ENCODE data around the gene ACVR2A. TPM values are rescaled to one million over a fixed set of nuclear protein-coding genes. Genes with fewer than 3 reads are reported as not detected.

The ACVR2A gene
- total RNA-seq, 1 experiment from 2014 or later = 9.4 TPM

DNA sequence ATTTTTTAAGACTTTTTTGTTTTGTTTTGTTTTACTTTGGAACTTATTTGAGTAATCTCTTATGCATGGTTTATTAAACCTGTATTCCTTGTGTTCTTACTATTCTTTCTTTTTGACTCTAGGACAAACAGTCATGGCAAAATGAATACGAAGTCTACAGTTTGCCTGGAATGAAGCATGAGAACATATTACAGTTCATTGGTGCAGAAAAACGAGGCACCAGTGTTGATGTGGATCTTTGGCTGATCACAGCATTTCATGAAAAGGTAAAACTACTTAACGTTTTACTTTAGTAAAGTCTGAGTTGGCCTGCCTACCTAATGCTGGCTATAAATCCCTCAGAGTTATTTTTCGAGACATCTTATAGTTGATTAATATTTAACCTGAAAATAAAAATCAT is 72.3 kb downstream of the ACVR2A start:
- intact Hi-C loops (cut with micrococcal nuclease) = no loop called here
- Histone ChIP-seq H3K27ac (ENCODE audit: low read depth, low read length) (no peak overlapping the region), H3K79me2 (ENCODE audit: insufficient read depth, low read length) (no peaks in the 10 kb centered on the region), H3K9me3 (ENCODE audit: control insufficient read depth in 1 of 2, insufficient read depth in 1 of 2, low read depth in 1 of 2, low read length in 2 of 2) (no peaks in the 10 kb centered on the region), H2AFZ (ENCODE audit: low read depth, low read length, poor library complexity, severe bottlenecking) (no peak overlapping the region), H3K4me1 (ENCODE audit: control insufficient read depth in 1 of 2, insufficient read depth in 2 of 2, low read length in 2 of 2) (no peaks in the 10 kb centered on the region), H3K4me3 (replicated peaks in 1 of 2; ENCODE audit: low read depth in 1 of 2, low read length in 2 of 2) (no peak overlapping the region), H3K36me3 (ENCODE audit: control insufficient read depth in 1 of 2, insufficient read depth in 2 of 2, low read length in 2 of 2) (no peaks in the 10 kb centered on the region), H4K20me1 (ENCODE audit: insufficient read depth) (no peaks in the 10 kb centered on the region), H3K4me2 (ENCODE audit: low read length) (no peak overlapping the region), H3K27me3 (ENCODE audit: insufficient read depth, low read length) (no peaks in the 10 kb centered on the region), H3K9ac (ENCODE audit: low read length) (no peak overlapping the region), H3K9me2 (ENCODE audit: insufficient read depth) (no peaks in the 10 kb centered on the region)
- TF ChIP-seq CBX3 (IDR thresholded peaks at IDR 0.05; ENCODE audit: low read depth) (no peak), SRF (IDR thresholded peaks at IDR 0.05; ENCODE audit: low read depth) (no peak), FOSL1 (IDR thresholded peaks at IDR 0.05; ENCODE audit: low read depth) (no peak), RAD21 (IDR thresholded peaks at IDR 0.05; ENCODE audit: low read depth) (no peak), POLR2AphosphoS5 (IDR thresholded peaks at IDR 0.05; ENCODE audit: low read depth, low read length) (no peak), ZFX (IDR thresholded peaks at IDR 0.05) (no peak), ZNF274 (IDR thresholded peaks at IDR 0.05; ENCODE audit: low read depth, low read length) (no peak), SIN3A (IDR thresholded peaks at IDR 0.05; ENCODE audit: low read depth) (no peak), JUND (IDR thresholded peaks at IDR 0.05) (no peak), TCF7L2 (IDR thresholded peaks at IDR 0.05; ENCODE audit: borderline replicate concordance, extremely low read depth, insufficient read depth, insufficient read length) (no peak), ELF1 (IDR thresholded peaks at IDR 0.05; ENCODE audit: borderline replicate concordance, low read depth) (no peak), EGR1 (IDR thresholded peaks at IDR 0.05; ENCODE audit: low read depth) (no peak), CEBPB (IDR thresholded peaks at IDR 0.05; ENCODE audit: low read depth) (no peak), POLR2A (IDR thresholded peaks at IDR 0.05; ENCODE audit: borderline replicate concordance, extremely low read depth, insufficient read depth, insufficient read length) (no peak), EZH2phosphoT487 (IDR thresholded peaks at IDR 0.05; ENCODE audit: borderline replicate concordance) (no peak)
- TF ChIP-seq, protein P1, sequence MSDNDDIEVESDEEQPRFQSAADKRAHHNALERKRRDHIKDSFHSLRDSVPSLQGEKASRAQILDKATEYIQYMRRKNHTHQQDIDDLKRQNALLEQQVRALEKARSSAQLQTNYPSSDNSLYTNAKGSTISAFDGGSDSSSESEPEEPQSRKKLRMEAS (IDR thresholded peaks at IDR 0.05) = no peak
- TF ChIP-seq, protein P2, sequence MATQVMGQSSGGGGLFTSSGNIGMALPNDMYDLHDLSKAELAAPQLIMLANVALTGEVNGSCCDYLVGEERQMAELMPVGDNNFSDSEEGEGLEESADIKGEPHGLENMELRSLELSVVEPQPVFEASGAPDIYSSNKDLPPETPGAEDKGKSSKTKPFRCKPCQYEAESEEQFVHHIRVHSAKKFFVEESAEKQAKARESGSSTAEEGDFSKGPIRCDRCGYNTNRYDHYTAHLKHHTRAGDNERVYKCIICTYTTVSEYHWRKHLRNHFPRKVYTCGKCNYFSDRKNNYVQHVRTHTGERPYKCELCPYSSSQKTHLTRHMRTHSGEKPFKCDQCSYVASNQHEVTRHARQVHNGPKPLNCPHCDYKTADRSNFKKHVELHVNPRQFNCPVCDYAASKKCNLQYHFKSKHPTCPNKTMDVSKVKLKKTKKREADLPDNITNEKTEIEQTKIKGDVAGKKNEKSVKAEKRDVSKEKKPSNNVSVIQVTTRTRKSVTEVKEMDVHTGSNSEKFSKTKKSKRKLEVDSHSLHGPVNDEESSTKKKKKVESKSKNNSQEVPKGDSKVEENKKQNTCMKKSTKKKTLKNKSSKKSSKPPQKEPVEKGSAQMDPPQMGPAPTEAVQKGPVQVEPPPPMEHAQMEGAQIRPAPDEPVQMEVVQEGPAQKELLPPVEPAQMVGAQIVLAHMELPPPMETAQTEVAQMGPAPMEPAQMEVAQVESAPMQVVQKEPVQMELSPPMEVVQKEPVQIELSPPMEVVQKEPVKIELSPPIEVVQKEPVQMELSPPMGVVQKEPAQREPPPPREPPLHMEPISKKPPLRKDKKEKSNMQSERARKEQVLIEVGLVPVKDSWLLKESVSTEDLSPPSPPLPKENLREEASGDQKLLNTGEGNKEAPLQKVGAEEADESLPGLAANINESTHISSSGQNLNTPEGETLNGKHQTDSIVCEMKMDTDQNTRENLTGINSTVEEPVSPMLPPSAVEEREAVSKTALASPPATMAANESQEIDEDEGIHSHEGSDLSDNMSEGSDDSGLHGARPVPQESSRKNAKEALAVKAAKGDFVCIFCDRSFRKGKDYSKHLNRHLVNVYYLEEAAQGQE (IDR thresholded peaks at IDR 0.05; ENCODE audit: low read depth) = no peak
- TF ChIP-seq, protein P3, sequence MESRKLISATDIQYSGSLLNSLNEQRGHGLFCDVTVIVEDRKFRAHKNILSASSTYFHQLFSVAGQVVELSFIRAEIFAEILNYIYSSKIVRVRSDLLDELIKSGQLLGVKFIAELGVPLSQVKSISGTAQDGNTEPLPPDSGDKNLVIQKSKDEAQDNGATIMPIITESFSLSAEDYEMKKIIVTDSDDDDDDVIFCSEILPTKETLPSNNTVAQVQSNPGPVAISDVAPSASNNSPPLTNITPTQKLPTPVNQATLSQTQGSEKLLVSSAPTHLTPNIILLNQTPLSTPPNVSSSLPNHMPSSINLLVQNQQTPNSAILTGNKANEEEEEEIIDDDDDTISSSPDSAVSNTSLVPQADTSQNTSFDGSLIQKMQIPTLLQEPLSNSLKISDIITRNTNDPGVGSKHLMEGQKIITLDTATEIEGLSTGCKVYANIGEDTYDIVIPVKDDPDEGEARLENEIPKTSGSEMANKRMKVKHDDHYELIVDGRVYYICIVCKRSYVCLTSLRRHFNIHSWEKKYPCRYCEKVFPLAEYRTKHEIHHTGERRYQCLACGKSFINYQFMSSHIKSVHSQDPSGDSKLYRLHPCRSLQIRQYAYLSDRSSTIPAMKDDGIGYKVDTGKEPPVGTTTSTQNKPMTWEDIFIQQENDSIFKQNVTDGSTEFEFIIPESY (IDR thresholded peaks at IDR 0.05; ENCODE audit: extremely low read depth, insufficient replicate concordance, low read length) = no peak
- ATAC-seq = no peak
- no TSS peak for BruUV-seq (replicated peaks)
- ChIA-PET CTCF (no interaction called here), POLR2A (no interaction called here), RAD21 (ENCODE audit: low non-redundant PET in 1 of 2, low total read pairs in 2 of 2, uncharacterized antibody in 2 of 2, unreplicated experiment in 2 of 2) (no interaction called here)
- no peak for DNase-seq (ENCODE audit: low read depth, low spot score)
